Measurements from ENCODE around the gene IRGC. TPM values are rescaled to one million over a fixed set of nuclear protein-coding genes. Genes with fewer than 3 reads are reported as not detected.

IRGC gene
- total and polyA plus RNA-seq, 2 of the 4 experiments (the other 2 are of a cell fraction): not detected

Other genes starting within 250 kb of the IRGC start
- gene PHLDB3, start 211.3 kb upstream of the IRGC start, total RNA-seq (2012; rRNA removed): 2.9 and 3.3 TPM in 2 replicates
- 10.6 and 12.4 TPM in 2 replicates for gene PHLDB3, start 211.3 kb upstream of the IRGC start, polyA plus RNA-seq (2012; rRNA removed)
- gene ETHE1, start 188.9 kb upstream of the IRGC start, total RNA-seq (2012; rRNA removed): 141 and 161 TPM in 2 replicates
- gene ETHE1, start 188.9 kb upstream of the IRGC start, polyA plus RNA-seq (2012; rRNA removed): 233 and 249 TPM in 2 replicates
- gene ZNF575, start 182.9 kb upstream of the IRGC start, total RNA-seq (2012; rRNA removed): not detected in 2 replicates
- gene ZNF575, start 182.9 kb upstream of the IRGC start, polyA plus RNA-seq (2012; rRNA removed): 0.77 and 0.87 TPM in 2 replicates
- 12.2 and 12.5 TPM in 2 replicates for gene XRCC1, start 140.5 kb upstream of the IRGC start, total RNA-seq (2012; rRNA removed)
- gene XRCC1, start 140.5 kb upstream of the IRGC start, polyA plus RNA-seq (2012; rRNA removed): 21.3 and 25.9 TPM in 2 replicates
- 0.54 and 0.83 TPM in 2 replicates for gene PINLYP, start 140.3 kb upstream of the IRGC start, total RNA-seq (2012; rRNA removed)
- 1.0 and 1.4 TPM in 2 replicates for gene PINLYP, start 140.3 kb upstream of the IRGC start, polyA plus RNA-seq (2012; rRNA removed)
- gene IRGQ, start 119.9 kb upstream of the IRGC start, total RNA-seq (2012; rRNA removed): 9.0 and 10.8 TPM in 2 replicates
- gene IRGQ, start 119.9 kb upstream of the IRGC start, polyA plus RNA-seq (2012; rRNA removed): 6.8 and 9.9 TPM in 2 replicates
- 8.6 and 13.8 TPM in 2 replicates for gene ZNF576, start 119.5 kb upstream of the IRGC start, total RNA-seq (2012; rRNA removed)
- gene ZNF576, start 119.5 kb upstream of the IRGC start, polyA plus RNA-seq (2012; rRNA removed): 19.5 and 24.9 TPM in 2 replicates
- not detected in 2 replicates for gene SRRM5, start 104.0 kb upstream of the IRGC start, total RNA-seq (2012; rRNA removed)
- gene SRRM5, start 104.0 kb upstream of the IRGC start, polyA plus RNA-seq (2012; rRNA removed): 0.10 TPM in 2 replicates
- 9.9 and 10.3 TPM in 2 replicates for gene ZNF428, start 96.4 kb upstream of the IRGC start, total RNA-seq (2012; rRNA removed)
- 32.3 and 45.4 TPM in 2 replicates for gene ZNF428, start 96.4 kb upstream of the IRGC start, polyA plus RNA-seq (2012; rRNA removed)
- gene CADM4, start 76.2 kb upstream of the IRGC start, total RNA-seq (2012; rRNA removed): 1.7 and 2.0 TPM in 2 replicates
- 4.0 and 4.9 TPM in 2 replicates for gene CADM4, start 76.2 kb upstream of the IRGC start, polyA plus RNA-seq (2012; rRNA removed)
- 112 and 115 TPM in 2 replicates for gene PLAUR, start 45.9 kb upstream of the IRGC start, total RNA-seq (2012; rRNA removed)
- 263 and 328 TPM in 2 replicates for gene PLAUR, start 45.9 kb upstream of the IRGC start, polyA plus RNA-seq (2012; rRNA removed)
- 4.8 and 5.8 TPM in 2 replicates for gene SMG9, start 38.9 kb downstream of the IRGC start, total RNA-seq (2012; rRNA removed)
- 21.4 and 24.3 TPM in 2 replicates for gene SMG9, start 38.9 kb downstream of the IRGC start, polyA plus RNA-seq (2012; rRNA removed)
- gene KCNN4, start 64.9 kb downstream of the IRGC start, total RNA-seq (2012; rRNA removed): 0.54 and 0.83 TPM in 2 replicates
- 0.99 and 1.2 TPM in 2 replicates for gene KCNN4, start 64.9 kb downstream of the IRGC start, polyA plus RNA-seq (2012; rRNA removed)
- gene LYPD5, start 86.4 kb downstream of the IRGC start, total RNA-seq (2012; rRNA removed): under 0.01 and 0.36 TPM in 2 replicates
- gene LYPD5, start 86.4 kb downstream of the IRGC start, polyA plus RNA-seq (2012; rRNA removed): 0.27 and 0.31 TPM in 2 replicates
- 5.0 and 10.3 TPM in 2 replicates for gene ZNF283, start 111.2 kb downstream of the IRGC start, total RNA-seq (2012; rRNA removed)
- gene ZNF283, start 111.2 kb downstream of the IRGC start, polyA plus RNA-seq (2012; rRNA removed): 1.2 and 2.1 TPM in 2 replicates
- 1.1 and 2.2 TPM in 2 replicates for gene ZNF404, start 167.9 kb downstream of the IRGC start, total RNA-seq (2012; rRNA removed)
- gene ZNF404, start 167.9 kb downstream of the IRGC start, polyA plus RNA-seq (2012; rRNA removed): 2.9 and 3.2 TPM in 2 replicates
- 15.0 and 18.1 TPM in 2 replicates for gene ZNF45, start 219.2 kb downstream of the IRGC start, total RNA-seq (2012; rRNA removed)
- gene ZNF45, start 219.2 kb downstream of the IRGC start, polyA plus RNA-seq (2012; rRNA removed): 7.6 and 7.8 TPM in 2 replicates
- 10.3 and 10.6 TPM in 2 replicates for gene ZNF221, start 235.2 kb downstream of the IRGC start, total RNA-seq (2012; rRNA removed)
- 0.93 and 1.0 TPM in 2 replicates for gene ZNF221, start 235.2 kb downstream of the IRGC start, polyA plus RNA-seq (2012; rRNA removed)

All from IMR-90 (cell line).